Glutamatergic neuron (in vitro differentiated cells): Measurements from ENCODE around the gene TMEM271. TPM values are rescaled to one million over a fixed set of nuclear protein-coding genes. Genes with fewer than 3 reads are reported as not detected.

Experiments used
- DNase-seq: peaks from one replicate; pipeline ENCODE4 v3.0.0; 2022
- H3K27ac Mint-ChIP-seq: one replicate; pipeline ENCODE4 v1.8.0; 2020; ENCODE audit warnings: mild to moderate bottlenecking, mixed read lengths, inconsistent platforms; ENCODE audit not compliant: unreplicated experiment
- H3K27me3 Mint-ChIP-seq: one replicate; pipeline ENCODE4 v1.8.0; 2020; ENCODE audit warnings: mild to moderate bottlenecking, moderate library complexity, mixed read lengths, inconsistent platforms; ENCODE audit not compliant: unreplicated experiment
- H3K36me3 Mint-ChIP-seq: one replicate; pipeline ENCODE4 v1.8.0; 2020; ENCODE audit warnings: mild to moderate bottlenecking, mixed read lengths, inconsistent platforms; ENCODE audit not compliant: unreplicated experiment
- H3K4me1 Mint-ChIP-seq: one replicate; pipeline ENCODE4 v1.8.0; 2020; ENCODE audit warnings: mild to moderate bottlenecking, low read depth, mixed read lengths, inconsistent platforms; ENCODE audit not compliant: unreplicated experiment
- H3K4me3 Mint-ChIP-seq: one replicate; pipeline ENCODE4 v1.8.0; 2020; ENCODE audit warnings: mild to moderate bottlenecking, mixed read lengths, inconsistent platforms; ENCODE audit not compliant: unreplicated experiment
- H3K9me3 Mint-ChIP-seq: one replicate; pipeline ENCODE4 v1.8.0; 2020; ENCODE audit warnings: mild to moderate bottlenecking, moderate library complexity, mixed read lengths, inconsistent platforms; ENCODE audit not compliant: unreplicated experiment
- CTCF ChIP-seq: fragments of 200-600 bp; sonication (generic); IDR thresholded peaks from one replicate; pipeline ENCODE4 v1.5.0; 2021; ENCODE audit not compliant: partially characterized antibody, unreplicated experiment
- total RNA-seq: library from RNA; stranded (reverse); fragmentation: NEBNext Ultra II Directional; extraction: Animal tissue kit (Norgen Biotek cat#: 25700); gene quantifications from one replicate; pipeline ENCODE4 v1.2.1, GENCODE V29; 2021; ENCODE audit not compliant: unreplicated experiment

The TMEM271 gene
- total RNA-seq, 1 donor from 2014 or later: 22.7 TPM

- Mint-ChIP-seq H3K9me3 (peaks cover 18% of the 10 kb centered on the region), H3K27ac (no peak overlapping the region), H3K27me3 (peaks cover 25% of the 10 kb centered on the region), H3K4me3 (peak overlapping the region; percentile 95), H3K4me1 (peaks cover 21% of the 10 kb centered on the region), H3K36me3 (peaks cover 7% of the 10 kb centered on the region)
- no peak for DNase-seq
- no peak for TF ChIP-seq CTCF
Measured at GRCh38 chr4:578451-579443, 2.7 kb upstream of the TMEM271 start.

GRCh38 chr4:577499-578450, 1.7 kb upstream of the TMEM271 start:
- Mint-ChIP-seq H3K9me3 (peaks cover 22% of the 10 kb centered on the region), H3K27me3 (peaks cover 29% of the 10 kb centered on the region), H3K36me3 (peaks cover 7% of the 10 kb centered on the region), H3K27ac (peak overlapping the region; percentile 98), H3K4me1 (peaks cover 27% of the 10 kb centered on the region), H3K4me3 (peak overlapping the region; percentile 95)
- TF ChIP-seq CTCF: no peak
- peak; percentile 69 for DNase-seq

- Mint-ChIP-seq H3K27ac (peak overlapping the region; percentile 98), H3K9me3 (peaks cover 23% of the 10 kb centered on the region), H3K4me3 (peak overlapping the region; percentile 95), H3K36me3 (peaks cover 8% of the 10 kb centered on the region), H3K27me3 (peaks cover 31% of the 10 kb centered on the region), H3K4me1 (peaks cover 27% of the 10 kb centered on the region)
- peak; percentile 63 for DNase-seq
- TF ChIP-seq CTCF: no peak
Measured at GRCh38 chr4:576991-577498, 950 bp upstream of the TMEM271 start.

- H3K4me3 Mint-ChIP-seq: no peak overlapping the region
Measured at GRCh38 chr4:575281-576141, 584 bp downstream of the TMEM271 start.

More at GRCh38 chr4:575281-576141, 584 bp downstream of the TMEM271 start:
- Mint-ChIP-seq H3K9me3 (peaks cover 28% of the 10 kb centered on the region), H3K4me1 (peaks cover 27% of the 10 kb centered on the region), H3K27me3 (peaks cover 41% of the 10 kb centered on the region), H3K27ac (no peak overlapping the region), H3K36me3 (peaks cover 18% of the 10 kb centered on the region)
- TF ChIP-seq CTCF: no peak
- peak; percentile 68 for DNase-seq
